ENCODE results near the gene TRIM71.

DNA sequence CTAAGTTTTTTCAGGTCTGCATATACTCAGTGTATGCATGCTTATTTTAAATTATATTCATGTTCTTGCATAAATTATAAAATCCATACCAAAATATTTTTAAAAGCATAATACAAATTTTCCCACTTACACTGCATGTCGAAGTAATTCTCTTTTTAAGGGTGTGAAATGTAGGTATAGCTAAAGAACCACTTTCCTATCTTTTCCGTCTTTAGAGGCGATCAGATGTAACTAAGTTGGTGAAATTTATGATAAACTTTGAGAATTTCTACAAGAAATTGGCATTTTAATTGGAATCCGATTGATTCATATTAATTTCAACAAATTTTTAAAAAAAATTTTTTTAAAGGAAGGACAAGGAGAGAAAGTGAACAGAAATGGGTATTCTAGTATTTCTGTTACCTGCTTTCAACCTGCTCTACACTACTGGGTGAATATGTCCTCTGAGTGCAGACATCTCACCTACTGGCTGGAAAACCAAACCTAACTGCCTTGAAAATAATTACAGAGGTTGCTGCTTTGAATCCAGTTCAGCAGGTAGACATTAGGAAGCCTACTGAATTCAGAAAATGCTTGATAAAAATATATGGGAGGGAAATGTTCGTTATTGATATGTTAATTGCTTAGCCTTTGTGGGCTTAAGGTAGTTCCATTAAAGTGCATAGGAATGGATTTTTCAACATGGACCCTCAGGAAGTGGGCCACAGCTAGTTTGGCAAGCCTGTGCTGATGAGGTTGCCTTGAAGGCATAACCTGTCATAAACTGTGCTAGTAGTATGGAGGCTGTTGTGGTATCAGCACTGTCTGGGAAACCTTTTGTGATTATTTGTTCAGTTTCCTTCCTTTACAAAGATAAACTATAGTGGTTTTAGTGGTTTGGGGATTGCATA lies 5.1 kb downstream of the TRIM71 start:
- TF ChIP-seq, protein P1, sequence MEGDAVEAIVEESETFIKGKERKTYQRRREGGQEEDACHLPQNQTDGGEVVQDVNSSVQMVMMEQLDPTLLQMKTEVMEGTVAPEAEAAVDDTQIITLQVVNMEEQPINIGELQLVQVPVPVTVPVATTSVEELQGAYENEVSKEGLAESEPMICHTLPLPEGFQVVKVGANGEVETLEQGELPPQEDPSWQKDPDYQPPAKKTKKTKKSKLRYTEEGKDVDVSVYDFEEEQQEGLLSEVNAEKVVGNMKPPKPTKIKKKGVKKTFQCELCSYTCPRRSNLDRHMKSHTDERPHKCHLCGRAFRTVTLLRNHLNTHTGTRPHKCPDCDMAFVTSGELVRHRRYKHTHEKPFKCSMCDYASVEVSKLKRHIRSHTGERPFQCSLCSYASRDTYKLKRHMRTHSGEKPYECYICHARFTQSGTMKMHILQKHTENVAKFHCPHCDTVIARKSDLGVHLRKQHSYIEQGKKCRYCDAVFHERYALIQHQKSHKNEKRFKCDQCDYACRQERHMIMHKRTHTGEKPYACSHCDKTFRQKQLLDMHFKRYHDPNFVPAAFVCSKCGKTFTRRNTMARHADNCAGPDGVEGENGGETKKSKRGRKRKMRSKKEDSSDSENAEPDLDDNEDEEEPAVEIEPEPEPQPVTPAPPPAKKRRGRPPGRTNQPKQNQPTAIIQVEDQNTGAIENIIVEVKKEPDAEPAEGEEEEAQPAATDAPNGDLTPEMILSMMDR (IDR thresholded peaks at IDR 0.05), result no peak
- TF ChIP-seq POLR2AphosphoS5 (IDR thresholded peaks at IDR 0.05), result no peak

Data from breast epithelium (tissue), 3 donors.